HCT116 (cell line): Measurements from ENCODE around the gene TTC39C. TPM values are rescaled to one million over a fixed set of nuclear protein-coding genes. Genes with fewer than 3 reads are reported as not detected.

Experiments used
- ATAC-seq: fragments of 200-7000 bp; cut with Tn5 transposase; 2 replicates; pipeline ENCODE4 v1.9.1; 2020; ENCODE audit warnings: mild to moderate bottlenecking, moderate library complexity
- BruUV-seq: library from RNA; stranded (reverse); fragments of 400-500 nt; replicated peaks from 2 replicates; lab custom pipeline; 2021; lab: Mats Ljungman, UMichigan
- CTCF ChIA-PET: fragments of 300-600 bp; sonication (Branson Sonifier 250); formaldehyde crosslinking; loops from one replicate; lab custom pipeline; 2021; ENCODE audit warnings: antibody characterized with exemption; lab: Charles Lee
- POLR2A ChIA-PET: fragments of 300-600, 350-600 bp; sonication (Branson Sonifier 250); formaldehyde crosslinking; loops from one replicate; lab custom pipeline; 2021; ENCODE audit warnings: antibody characterized with exemption; lab: Charles Lee
- RAD21 ChIA-PET, 2 experiments: fragments of 300-600 bp; sonication (Branson Sonifier 250); formaldehyde crosslinking; loops; one replicate each; lab custom pipeline; 2023; ENCODE audit warnings: low total read pairs in 2 of 2; ENCODE audit not compliant: uncharacterized antibody in 2 of 2, unreplicated experiment in 2 of 2, low non-redundant PET in 1 of 2; lab: Charles Lee
- DNase-seq: peaks from one replicate; pipeline ENCODE4 v3.0.0-alpha.2; 2010; ENCODE audit warnings: low read depth, low spot score
- H2AFZ ChIP-seq: fragments of 200-600 bp; shearing (Covaris generic), sonication (generic); 2 replicates; pipeline ENCODE4 v1.6.1; 2017; ENCODE audit warnings: low read depth, mixed run types, mixed read lengths, antibody characterized with exemption, low read length; ENCODE audit not compliant: poor library complexity, severe bottlenecking
- H3K27ac ChIP-seq: 2 replicates; pipeline ENCODE4 v1.5.1; 2012; ENCODE audit warnings: low read depth, low read length
- H3K27me3 ChIP-seq: fragments of 200-600 bp; sonication (generic); 2 replicates; pipeline ENCODE4 v1.6.1; 2016; ENCODE audit warnings: mixed run types, low read length, mixed read lengths; ENCODE audit not compliant: insufficient read depth
- H3K36me3 ChIP-seq, 2 experiments: fragments of 200-500 bp in 1 of 2; fragments of 200-600 bp in 1 of 2; sonication (Bioruptor generic) in 1 of 2; sonication (generic) in 1 of 2; 2 replicates each; pipeline versions ENCODE4 v1.5.1 to v1.6.1; 2014 to 2016; ENCODE audit warnings: low read length in 2 of 2, inconsistent platforms in 1 of 2, mixed read lengths in 1 of 2, mixed run types in 1 of 2; ENCODE audit not compliant: insufficient read depth in 2 of 2, control insufficient read depth in 1 of 2
- H3K4me1 ChIP-seq, 2 experiments: fragments of 200-600 bp in 1 of 2; sonication (generic) in 1 of 2; 2 replicates each; pipeline versions ENCODE4 v1.5.1 to v1.6.1; 2012 to 2017; ENCODE audit warnings: low read length in 2 of 2, inconsistent platforms in 1 of 2, mild to moderate bottlenecking in 1 of 2, mixed read lengths in 1 of 2, mixed run types in 1 of 2, moderate library complexity in 1 of 2; ENCODE audit not compliant: insufficient read depth in 2 of 2, control insufficient read depth in 1 of 2
- H3K4me2 ChIP-seq: fragments of 200-600 bp; sonication (generic); 2 replicates; pipeline ENCODE4 v1.6.1; 2017; ENCODE audit warnings: mixed run types, low read length, mixed read lengths
- H3K4me3 ChIP-seq, 2 experiments: fragments of 200-600 bp in 1 of 2; sonication (generic) in 1 of 2; replicated peaks in 1 of 2; 2 replicates each; pipeline ENCODE4 v1.5.1; 2011 to 2016; ENCODE audit warnings: low read length in 2 of 2, control low read depth in 1 of 2, low read depth in 1 of 2, mild to moderate bottlenecking in 1 of 2, mixed read lengths in 1 of 2, mixed run types in 1 of 2
- H3K79me2 ChIP-seq: fragments of 200-600 bp; sonication (generic); 2 replicates; pipeline ENCODE4 v1.6.1; 2017; ENCODE audit warnings: mild to moderate bottlenecking, mixed run types, low read length, moderate library complexity, mixed read lengths; ENCODE audit not compliant: insufficient read depth
- H3K9ac ChIP-seq: fragments of 200-600 bp; sonication (generic); 2 replicates; pipeline ENCODE4 v1.6.1; 2016; ENCODE audit warnings: low read length, mixed read lengths
- H3K9me2 ChIP-seq: fragments of 200-600 bp; sonication (generic), shearing (Covaris generic); 2 replicates; pipeline ENCODE4 v1.6.1; 2017; ENCODE audit warnings: mixed run types, mild to moderate bottlenecking, moderate library complexity; ENCODE audit not compliant: insufficient read depth
- H3K9me3 ChIP-seq, 2 experiments: fragments of 200-500 bp in 1 of 2; fragments of 200-600 bp in 1 of 2; sonication (Bioruptor generic) in 1 of 2; sonication (generic) in 1 of 2; 2 replicates each; pipeline ENCODE4 v1.6.1; 2014 to 2017; ENCODE audit warnings: low read length in 2 of 2, mixed read lengths in 2 of 2, inconsistent platforms in 1 of 2, low read depth in 1 of 2, mild to moderate bottlenecking in 1 of 2, mixed run types in 1 of 2, moderate library complexity in 1 of 2; ENCODE audit not compliant: control insufficient read depth in 1 of 2, insufficient read depth in 1 of 2
- H4K20me1 ChIP-seq: fragments of 200-600 bp; sonication (generic), shearing (Covaris generic); 2 replicates; pipeline ENCODE4 v1.6.1; 2017; ENCODE audit warnings: mixed run types, mild to moderate bottlenecking, moderate library complexity; ENCODE audit not compliant: insufficient read depth
- ATF3 ChIP-seq: IDR thresholded peaks from 2 replicates; pipeline ENCODE4 v1.6.1; 2012
- CBX3 ChIP-seq: IDR thresholded peaks from 2 replicates; pipeline ENCODE4 v1.6.1; 2012; ENCODE audit warnings: low read depth
- CTCF ChIP-seq, 3 experiments: fragments of 200-600 bp in 1 of 3; sonication (generic) in 1 of 3; IDR thresholded peaks in 2 of 3; conservative IDR thresholded peaks in 1 of 3; 2 replicates each; pipeline ENCODE4 v1.5.1; 2012 to 2017; ENCODE audit warnings: low read depth in 2 of 3, low read length in 2 of 3, antibody characterized with exemption in 1 of 3, borderline replicate concordance in 1 of 3, control low read depth in 1 of 3, mild to moderate bottlenecking in 1 of 3, mixed read lengths in 1 of 3, mixed run types in 1 of 3, moderate library complexity in 1 of 3; ENCODE audit not compliant: insufficient read depth in 1 of 3
- ELF1 ChIP-seq: IDR thresholded peaks from 2 replicates; pipeline ENCODE4 v1.6.1; 2012; ENCODE audit warnings: low read depth, borderline replicate concordance
- EZH2 ChIP-seq: fragments of 200-600 bp; sonication (generic); IDR thresholded peaks from 2 replicates; pipeline ENCODE4 v1.6.1; 2017; ENCODE audit warnings: antibody characterized with exemption, mixed run types
- FOSL1 ChIP-seq: IDR thresholded peaks from 2 replicates; pipeline ENCODE4 v1.6.1; 2012; ENCODE audit warnings: low read depth
- POLR2A ChIP-seq: IDR thresholded peaks from 2 replicates; pipeline ENCODE4 v1.7.0; 2011; ENCODE audit warnings: borderline replicate concordance; ENCODE audit not compliant: insufficient read depth, insufficient read length; ENCODE audit errors: extremely low read depth
- POLR2AphosphoS5 ChIP-seq: IDR thresholded peaks from 2 replicates; pipeline ENCODE4 v1.6.1; 2011; ENCODE audit warnings: mild to moderate bottlenecking, low read depth, low read length, moderate library complexity
- RAD21 ChIP-seq: IDR thresholded peaks from 2 replicates; pipeline ENCODE4 v1.6.1; 2012; ENCODE audit warnings: low read depth, mild to moderate bottlenecking
- REST ChIP-seq: IDR thresholded peaks from 2 replicates; pipeline ENCODE4 v1.6.1; 2012; ENCODE audit warnings: low read depth
- SIN3A ChIP-seq: IDR thresholded peaks from 2 replicates; pipeline ENCODE4 v1.6.1; 2012; ENCODE audit warnings: low read depth
- SRF ChIP-seq: IDR thresholded peaks from 2 replicates; pipeline ENCODE4 v1.6.1; 2012; ENCODE audit warnings: low read depth
- YY1 ChIP-seq: IDR thresholded peaks from 2 replicates; pipeline ENCODE4 v1.6.1; 2011; ENCODE audit warnings: low read length, low read depth, moderate library complexity, mild to moderate bottlenecking; ENCODE audit not compliant: insufficient replicate concordance; ENCODE audit errors: extremely low read depth
- ZBTB33 ChIP-seq: IDR thresholded peaks from 2 replicates; pipeline ENCODE4 v1.6.1; 2011; ENCODE audit warnings: mild to moderate bottlenecking, low read length, moderate library complexity; ENCODE audit not compliant: insufficient replicate concordance; ENCODE audit errors: extremely low read depth
- ZFX ChIP-seq: fragments of 450-650 bp; IDR thresholded peaks from 2 replicates; pipeline ENCODE4 v1.6.1; 2017
- intact Hi-C: fragments of 100-400 bp; cut with micrococcal nuclease; formaldehyde crosslinking; loops from 2 replicates; pipeline ENCODE4 v1.10.0; 2022
- total RNA-seq: library from RNA; stranded (reverse); gene quantifications from one replicate; pipeline ENCODE4 v1.2.1, GENCODE V29; 2021; ENCODE audit not compliant: unreplicated experiment

TTC39C gene
- total RNA-seq, 1 experiment from 2014 or later, result 24.8 TPM

GRCh38 chr18:24048261-24048660 lies 33.7 kb downstream of the TTC39C start:
- no peak overlapping the region for H2AFZ ChIP-seq
- peaks cover 16 to 17% of the 10 kb centered on the region in 2 experiments for H3K4me1 ChIP-seq
- H3K27ac ChIP-seq, result no peak overlapping the region
- ChIA-PET POLR2A (no interaction called here), RAD21 (no interaction called here), CTCF (no interaction called here)
- BruUV-seq, result no TSS peak
- H3K27me3 ChIP-seq, result no peaks in the 10 kb centered on the region
- H3K36me3 ChIP-seq, result no peaks in the 10 kb centered on the region
- no peaks in the 10 kb centered on the region for H3K9me3 ChIP-seq
- H4K20me1 ChIP-seq, result no peaks in the 10 kb centered on the region
- H3K4me2 ChIP-seq, result no peak overlapping the region
- TF ChIP-seq SRF (no peak), SIN3A (no peak), ELF1 (no peak), YY1 (no peak), CTCF (IDR thresholded peaks at IDR 0.05 in 2 of 3, conservative IDR thresholded peaks at IDR 0.05 in 1 of 3; ENCODE audit: borderline replicate concordance in 1 of 3, insufficient read depth in 1 of 3, low read depth in 2 of 3, low read length in 2 of 3) (no peak), POLR2A (no peak), FOSL1 (no peak), EZH2 (no peak), CBX3 (no peak), ZBTB33 (no peak), ATF3 (no peak), ZFX (no peak), RAD21 (no peak), REST (no peak), POLR2AphosphoS5 (no peak)
- no peak overlapping the region for H3K9ac ChIP-seq
- no peaks in the 10 kb centered on the region for H3K9me2 ChIP-seq
- H3K4me3 ChIP-seq, result no peak overlapping the region
- H3K79me2 ChIP-seq, result peaks cover 9% of the 10 kb centered on the region; the same call in 1 of the 2 replicates
- DNase-seq (no peak), ATAC-seq (no peak)
- intact Hi-C loops, result no loop called here
